Osteoblast (primary cell): ENCODE results near the gene MGAT4C. TPM values are rescaled to one million over a fixed set of nuclear protein-coding genes. Genes with fewer than 3 reads are reported as not detected.

ENCODE experiments used
- DNase-seq: peaks from one replicate; pipeline ENCODE4 v3.0.0; 2011; ENCODE audit warnings: low spot score, mixed read lengths; ENCODE audit not compliant: insufficient read length; ENCODE audit errors: missing footprints
- H2AFZ ChIP-seq: 2 replicates; pipeline ENCODE4 v1.6.0; 2011; ENCODE audit warnings: mild to moderate bottlenecking, low read length
- H3K27ac ChIP-seq: 2 replicates; pipeline ENCODE4 v1.5.1; 2011; ENCODE audit warnings: mild to moderate bottlenecking, low read depth, low read length, moderate library complexity
- H3K27me3 ChIP-seq: 2 replicates; pipeline ENCODE4 v1.6.0; 2012; ENCODE audit warnings: mild to moderate bottlenecking, control low read depth, inconsistent platforms, low read length, moderate library complexity; ENCODE audit not compliant: insufficient read depth
- H3K36me3 ChIP-seq: 2 replicates; pipeline ENCODE4 v1.5.1; 2011; ENCODE audit warnings: mild to moderate bottlenecking, low read length, control low read depth, moderate library complexity; ENCODE audit not compliant: insufficient read depth
- H3K4me1 ChIP-seq: 2 replicates; pipeline ENCODE4 v1.5.1; 2011; ENCODE audit warnings: mild to moderate bottlenecking, low read length, control low read depth, moderate library complexity; ENCODE audit not compliant: insufficient read depth
- H3K4me2 ChIP-seq: 2 replicates; pipeline ENCODE4 v1.6.0; 2011; ENCODE audit warnings: mild to moderate bottlenecking, low read length; ENCODE audit not compliant: insufficient read depth
- H3K4me3 ChIP-seq: fragments of 200-600 bp; sonication (generic); 3 replicates; pipeline ENCODE4 v1.5.1; 2012; ENCODE audit warnings: mild to moderate bottlenecking, low read length, inconsistent platforms; ENCODE audit not compliant: insufficient read depth
- H3K79me2 ChIP-seq: 2 replicates; pipeline ENCODE4 v1.6.0; 2012; ENCODE audit warnings: mild to moderate bottlenecking, low read length, control low read depth, inconsistent platforms; ENCODE audit not compliant: insufficient read depth
- H3K9me3 ChIP-seq: 2 replicates; pipeline ENCODE4 v1.5.1; 2011; ENCODE audit warnings: low read depth, low read length, control low read depth
- H4K20me1 ChIP-seq: 2 replicates; pipeline ENCODE4 v1.6.0; 2012; ENCODE audit warnings: mild to moderate bottlenecking, low read length, control low read depth; ENCODE audit not compliant: insufficient read depth
- total RNA-seq: library from RNA; depleted of rRNA; stranded (reverse); fragments of >200 nt; gene quantifications from 2 replicates; pipeline ENCODE4 v1.2.3, GENCODE V29; 2012
- TF ChIP-seq, protein P1 (sequence below): IDR thresholded peaks from 2 replicates; pipeline ENCODE4 v1.5.1; 2011; ENCODE audit warnings: mild to moderate bottlenecking, low read depth, low read length, moderate library complexity; ENCODE audit errors: extremely low read depth

MGAT4C gene
- total RNA-seq, 1 donor = not detected

DNA sequence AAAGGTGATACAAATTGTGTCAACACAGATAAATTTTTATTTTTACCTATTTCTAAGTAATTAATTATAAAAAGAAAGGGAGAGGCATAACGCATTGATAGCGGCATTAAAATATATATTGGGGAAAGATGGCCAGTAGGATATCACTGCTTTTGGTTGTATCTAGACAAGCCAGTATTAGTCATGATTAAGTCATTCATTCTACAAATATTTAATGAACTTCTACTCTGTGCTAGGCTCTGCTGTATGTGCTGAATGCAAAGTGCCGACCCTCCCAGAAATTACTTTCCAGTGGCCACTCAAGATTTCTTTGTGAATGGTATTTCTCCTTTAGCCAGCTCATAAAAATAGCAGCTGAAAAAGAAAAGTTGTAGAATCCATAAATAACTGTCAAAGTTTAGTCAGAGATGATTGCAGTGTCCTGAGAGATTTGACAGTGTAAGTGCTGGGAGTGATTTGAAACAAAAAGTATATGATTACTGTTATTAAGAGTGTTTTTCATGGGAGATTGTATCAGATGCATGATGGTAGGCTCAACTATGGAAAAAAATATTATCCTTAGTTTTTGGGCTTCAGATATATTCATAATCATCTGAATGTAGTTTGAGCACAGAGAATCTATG lies 133.2 kb downstream of the MGAT4C start:
- no peak overlapping the region for H3K4me2 ChIP-seq
- H2AFZ ChIP-seq = no peak overlapping the region
- H3K4me1 ChIP-seq = no peaks in the 10 kb centered on the region
- DNase-seq = no peak
- H3K79me2 ChIP-seq = no peaks in the 10 kb centered on the region
- H3K27ac ChIP-seq = no peak overlapping the region
- H3K4me3 ChIP-seq = no peak overlapping the region
- no peaks in the 10 kb centered on the region for H3K36me3 ChIP-seq
- TF ChIP-seq, protein P1, sequence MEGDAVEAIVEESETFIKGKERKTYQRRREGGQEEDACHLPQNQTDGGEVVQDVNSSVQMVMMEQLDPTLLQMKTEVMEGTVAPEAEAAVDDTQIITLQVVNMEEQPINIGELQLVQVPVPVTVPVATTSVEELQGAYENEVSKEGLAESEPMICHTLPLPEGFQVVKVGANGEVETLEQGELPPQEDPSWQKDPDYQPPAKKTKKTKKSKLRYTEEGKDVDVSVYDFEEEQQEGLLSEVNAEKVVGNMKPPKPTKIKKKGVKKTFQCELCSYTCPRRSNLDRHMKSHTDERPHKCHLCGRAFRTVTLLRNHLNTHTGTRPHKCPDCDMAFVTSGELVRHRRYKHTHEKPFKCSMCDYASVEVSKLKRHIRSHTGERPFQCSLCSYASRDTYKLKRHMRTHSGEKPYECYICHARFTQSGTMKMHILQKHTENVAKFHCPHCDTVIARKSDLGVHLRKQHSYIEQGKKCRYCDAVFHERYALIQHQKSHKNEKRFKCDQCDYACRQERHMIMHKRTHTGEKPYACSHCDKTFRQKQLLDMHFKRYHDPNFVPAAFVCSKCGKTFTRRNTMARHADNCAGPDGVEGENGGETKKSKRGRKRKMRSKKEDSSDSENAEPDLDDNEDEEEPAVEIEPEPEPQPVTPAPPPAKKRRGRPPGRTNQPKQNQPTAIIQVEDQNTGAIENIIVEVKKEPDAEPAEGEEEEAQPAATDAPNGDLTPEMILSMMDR = no peak
- no peaks in the 10 kb centered on the region for H3K27me3 ChIP-seq
- no peaks in the 10 kb centered on the region for H3K9me3 ChIP-seq
- no peaks in the 10 kb centered on the region for H4K20me1 ChIP-seq

DNA sequence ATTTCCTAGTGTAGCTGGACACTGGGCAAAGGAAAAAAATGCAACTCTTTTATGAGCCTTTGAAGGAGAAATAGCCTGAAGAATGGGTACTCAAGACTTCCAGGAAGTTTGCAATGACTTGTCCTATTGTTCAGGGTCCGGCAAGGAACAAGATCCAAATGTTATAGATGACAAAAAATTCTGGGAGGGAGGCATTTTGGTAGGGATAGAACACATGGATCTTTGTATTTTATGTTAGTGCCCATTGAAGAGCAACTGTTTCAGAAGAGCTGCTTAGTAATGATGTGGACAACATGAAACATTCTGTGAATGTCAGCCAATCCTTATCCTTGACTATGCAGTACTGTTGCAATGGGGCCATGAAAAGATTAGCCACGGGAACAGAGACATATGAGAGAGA lies 138.0 kb downstream of the MGAT4C start:
- Histone ChIP-seq H3K9me3 (no peaks in the 10 kb centered on the region), H3K79me2 (no peaks in the 10 kb centered on the region), H3K36me3 (no peaks in the 10 kb centered on the region), H4K20me1 (no peaks in the 10 kb centered on the region), H2AFZ (no peak overlapping the region), H3K27me3 (no peaks in the 10 kb centered on the region), H3K4me3 (no peak overlapping the region), H3K4me2 (no peak overlapping the region), H3K4me1 (no peaks in the 10 kb centered on the region), H3K27ac (no peak overlapping the region)
- no peak for DNase-seq
- TF ChIP-seq, protein P1 = no peak

DNA sequence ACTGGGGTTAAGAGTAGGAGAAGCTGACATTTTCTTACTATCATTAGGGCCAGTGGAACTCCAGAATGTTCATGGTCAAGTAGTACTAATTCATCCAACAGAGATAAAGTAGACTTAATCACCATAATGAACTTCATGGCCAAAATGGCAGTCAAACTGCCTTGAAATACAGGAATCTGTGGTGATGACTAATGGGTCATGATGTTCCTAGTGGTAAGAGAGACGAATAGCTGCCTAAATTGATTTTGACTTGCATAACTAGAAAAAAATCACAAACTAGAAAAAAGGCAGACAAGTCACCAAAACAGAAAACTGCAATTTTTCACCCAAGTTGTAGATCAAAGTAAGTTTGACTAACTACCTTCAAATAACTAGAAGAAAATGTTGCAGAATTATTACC lies 138.5 kb downstream of the MGAT4C start:
- no peaks in the 10 kb centered on the region for H3K9me3 ChIP-seq
- H3K79me2 ChIP-seq = no peaks in the 10 kb centered on the region
- no peak for DNase-seq
- H3K27ac ChIP-seq = no peak overlapping the region
- TF ChIP-seq, protein P1 = no peak
- no peaks in the 10 kb centered on the region for H4K20me1 ChIP-seq
- H3K27me3 ChIP-seq = no peaks in the 10 kb centered on the region
- H2AFZ ChIP-seq = no peak overlapping the region
- no peaks in the 10 kb centered on the region for H3K4me1 ChIP-seq
- no peaks in the 10 kb centered on the region for H3K36me3 ChIP-seq
- H3K4me2 ChIP-seq = no peak overlapping the region
- no peak overlapping the region for H3K4me3 ChIP-seq

DNA sequence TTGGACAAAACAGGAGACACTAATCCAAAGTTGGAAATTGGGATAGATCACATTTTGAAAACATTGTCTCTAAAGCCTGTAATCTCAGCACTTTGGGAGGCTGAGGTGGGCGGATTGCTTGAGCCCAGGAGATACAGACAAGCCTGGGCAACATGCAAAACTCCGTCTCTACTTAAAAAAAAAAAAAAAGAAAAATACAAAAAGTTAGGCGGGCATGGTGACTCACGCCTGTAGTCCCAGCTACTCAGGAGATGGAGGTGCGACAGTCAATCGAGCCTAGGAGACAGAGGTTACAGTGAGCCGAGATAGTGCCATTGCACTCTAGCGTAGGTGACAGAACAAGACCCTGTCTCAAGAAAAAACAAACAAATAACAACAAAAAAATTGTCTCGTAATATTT lies 152.1 kb downstream of the MGAT4C start:
- TF ChIP-seq, protein P1 = no peak
- Histone ChIP-seq H3K79me2 (no peaks in the 10 kb centered on the region), H3K27ac (no peak overlapping the region), H3K4me2 (no peak overlapping the region), H2AFZ (no peak overlapping the region), H3K27me3 (no peaks in the 10 kb centered on the region), H3K4me3 (no peak overlapping the region), H3K9me3 (no peaks in the 10 kb centered on the region), H3K36me3 (no peaks in the 10 kb centered on the region), H4K20me1 (no peaks in the 10 kb centered on the region), H3K4me1 (no peaks in the 10 kb centered on the region)
- no peak for DNase-seq
